DOHH2 (cell line): ENCODE measurements around the gene KCNK18.

Experiments used
- EZH2phosphoT487 ChIP-seq: fragments of 200-600 bp; sonication (generic); IDR thresholded peaks from 2 replicates; pipeline ENCODE4 v1.6.1; 2017; ENCODE audit warnings: borderline replicate concordance, mild to moderate bottlenecking, antibody characterized with exemption, low read length, moderate library complexity, mixed read lengths
- TF ChIP-seq, protein P1 (sequence below): fragments of 200-600 bp; sonication (generic); IDR thresholded peaks from one replicate; pipeline ENCODE4 v1.5.1; 2014; ENCODE audit warnings: antibody characterized with exemption, mild to moderate bottlenecking, low read depth, low read length; ENCODE audit not compliant: poor library complexity, severe bottlenecking

DNA sequence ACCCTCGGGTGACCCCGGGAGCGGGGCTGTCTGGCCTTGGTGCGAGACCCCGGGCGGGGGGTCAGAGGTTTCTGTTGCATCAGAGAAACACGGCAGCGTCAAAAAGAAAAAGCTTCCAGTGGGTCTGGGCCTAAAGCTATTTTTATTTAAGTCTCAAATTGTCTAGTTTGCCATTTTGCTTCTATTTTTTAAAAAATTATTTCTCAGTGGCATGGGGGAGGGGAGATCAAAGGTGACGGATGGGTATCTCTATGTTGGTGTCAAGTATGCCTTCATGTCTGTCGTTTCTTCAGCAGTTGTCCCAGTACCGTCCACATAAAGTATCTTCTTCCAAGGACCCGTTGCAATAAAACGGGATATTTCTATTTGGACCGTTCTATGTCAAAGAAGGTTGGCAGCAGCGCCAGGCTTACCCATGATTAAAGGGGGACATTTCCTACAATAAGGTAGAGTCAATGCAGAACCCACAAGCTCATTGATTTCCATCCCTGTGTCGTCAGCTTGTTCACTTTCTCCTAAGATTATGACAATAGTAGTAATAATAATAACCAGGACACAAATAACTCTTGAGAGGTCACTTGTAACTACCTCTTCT is 33.2 kb upstream of the KCNK18 start:
- TF ChIP-seq, protein P1, sequence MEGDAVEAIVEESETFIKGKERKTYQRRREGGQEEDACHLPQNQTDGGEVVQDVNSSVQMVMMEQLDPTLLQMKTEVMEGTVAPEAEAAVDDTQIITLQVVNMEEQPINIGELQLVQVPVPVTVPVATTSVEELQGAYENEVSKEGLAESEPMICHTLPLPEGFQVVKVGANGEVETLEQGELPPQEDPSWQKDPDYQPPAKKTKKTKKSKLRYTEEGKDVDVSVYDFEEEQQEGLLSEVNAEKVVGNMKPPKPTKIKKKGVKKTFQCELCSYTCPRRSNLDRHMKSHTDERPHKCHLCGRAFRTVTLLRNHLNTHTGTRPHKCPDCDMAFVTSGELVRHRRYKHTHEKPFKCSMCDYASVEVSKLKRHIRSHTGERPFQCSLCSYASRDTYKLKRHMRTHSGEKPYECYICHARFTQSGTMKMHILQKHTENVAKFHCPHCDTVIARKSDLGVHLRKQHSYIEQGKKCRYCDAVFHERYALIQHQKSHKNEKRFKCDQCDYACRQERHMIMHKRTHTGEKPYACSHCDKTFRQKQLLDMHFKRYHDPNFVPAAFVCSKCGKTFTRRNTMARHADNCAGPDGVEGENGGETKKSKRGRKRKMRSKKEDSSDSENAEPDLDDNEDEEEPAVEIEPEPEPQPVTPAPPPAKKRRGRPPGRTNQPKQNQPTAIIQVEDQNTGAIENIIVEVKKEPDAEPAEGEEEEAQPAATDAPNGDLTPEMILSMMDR, result no peak
- no peak for TF ChIP-seq EZH2phosphoT487
